HG03457 (cell line): ENCODE results near the gene TAGLN3.

Experiments used
- ATAC-seq: cut with Tn5 transposase; IDR thresholded peaks from one replicate; pipeline ENCODE4 v1.9.1; 2021; ENCODE audit warnings: moderate number of reproducible peaks; ENCODE audit not compliant: unreplicated experiment

TAGLN3 gene

DNA sequence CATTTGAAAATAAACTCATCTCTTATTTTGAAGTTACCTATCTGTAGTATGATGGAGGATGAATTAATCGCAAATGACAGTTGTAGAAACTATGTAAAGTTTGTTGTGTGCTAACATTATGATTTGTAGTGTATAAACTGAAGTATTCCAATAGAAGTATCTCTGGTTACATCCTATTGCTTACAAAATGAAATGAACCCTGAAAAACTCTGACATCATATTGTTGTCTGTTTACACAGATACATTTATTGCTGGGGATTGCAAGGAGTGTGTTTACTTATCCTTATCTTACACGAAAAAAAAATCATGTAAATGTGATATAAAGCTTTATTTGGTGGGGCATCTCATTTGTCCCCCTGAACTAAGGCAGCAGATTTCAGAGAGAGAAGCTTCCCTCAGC lies 22.5 kb upstream of the TAGLN3 start:
- ATAC-seq, result no peak

- peak; percentile 94 for ATAC-seq
These were observed 19.9 kb upstream of the TAGLN3 start, which contains the start of gene ABHD10 for GRCh38 chr3:111978583-111979433. Gene ABHD10 (plus strand): TSS chr3:111979026. CDS start chr3:111979062, 36 bp downstream.

- ATAC-seq, result peak; percentile 26
These were observed 19.2 kb upstream of the TAGLN3 start for GRCh38 chr3:111979434-111980038.

- ATAC-seq, result no peak
These were observed 17.8 kb upstream of the TAGLN3 start for GRCh38 chr3:111980716-111981456.

DNA sequence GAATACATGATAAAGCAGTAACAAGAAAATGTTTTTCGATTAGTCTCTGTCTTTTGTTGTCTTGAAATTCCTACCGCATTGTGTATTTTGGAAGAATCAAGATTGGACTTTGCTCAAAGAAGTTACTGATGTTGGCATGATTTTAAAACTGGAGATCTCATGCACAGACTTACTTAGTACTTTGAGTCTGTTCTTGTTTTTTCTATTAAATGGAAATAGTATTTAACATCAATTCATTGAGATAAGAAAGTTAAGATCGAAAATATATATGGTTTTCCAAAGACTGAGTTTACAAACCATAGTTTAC lies 17.3 kb upstream of the TAGLN3 start:
- ATAC-seq, result no peak

GRCh38 chr3:111984636-111985298 lies 14.0 kb upstream of the TAGLN3 start:
- no peak for ATAC-seq

- no peak for ATAC-seq
These were observed 11.9 kb upstream of the TAGLN3 start for GRCh38 chr3:111986800-111987199.

- ATAC-seq, result peak; percentile 88
These were observed 9.6 kb upstream of the TAGLN3 start for GRCh38 chr3:111989061-111989678.

- ATAC-seq, result no peak
These were observed 5.7 kb upstream of the TAGLN3 start for GRCh38 chr3:111993038-111993437.

GRCh38 chr3:111999484-112000324 lies 982 bp downstream of the TAGLN3 start:
- ATAC-seq, result no peak

DNA sequence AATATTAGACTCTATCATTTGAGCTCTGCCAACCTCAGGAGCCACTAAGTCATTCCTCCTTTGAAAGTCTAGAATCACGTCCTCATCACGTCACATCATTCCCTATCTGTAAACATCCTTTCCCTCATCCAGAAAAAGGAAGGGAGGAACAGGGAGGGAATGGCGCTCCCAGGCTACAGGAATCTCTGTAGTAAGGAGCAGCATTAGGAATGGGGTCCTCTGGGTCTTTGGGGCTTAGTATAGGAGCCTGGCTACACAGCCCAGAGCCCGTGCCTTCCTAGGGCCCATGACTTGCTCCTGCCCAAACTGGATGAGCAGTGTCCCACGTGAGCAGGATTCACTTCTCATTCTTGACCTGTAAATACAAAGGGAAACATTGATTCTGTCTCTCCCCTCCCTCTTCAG lies 1.6 kb downstream of the TAGLN3 start:
- ATAC-seq, result no peak

DNA sequence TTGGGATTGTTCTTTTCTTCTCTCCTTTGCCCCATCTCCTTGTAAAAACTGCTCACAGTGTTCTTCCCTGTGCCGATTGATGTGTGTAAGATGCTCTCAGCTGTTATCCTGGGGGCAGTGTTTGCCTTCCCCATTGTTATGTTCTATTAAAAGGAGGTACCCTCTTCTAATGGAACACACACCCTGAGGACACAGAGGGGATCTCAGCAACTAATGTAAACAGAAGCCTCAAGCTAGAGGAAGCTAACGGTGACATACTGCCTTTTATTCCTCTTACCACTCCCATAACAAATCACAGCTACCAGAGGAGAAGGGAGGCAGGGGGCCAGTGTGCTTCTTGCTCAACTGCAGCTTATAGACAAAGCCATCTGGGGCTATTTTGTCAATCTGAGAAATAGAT lies 2.2 kb downstream of the TAGLN3 start:
- no peak for ATAC-seq

DNA sequence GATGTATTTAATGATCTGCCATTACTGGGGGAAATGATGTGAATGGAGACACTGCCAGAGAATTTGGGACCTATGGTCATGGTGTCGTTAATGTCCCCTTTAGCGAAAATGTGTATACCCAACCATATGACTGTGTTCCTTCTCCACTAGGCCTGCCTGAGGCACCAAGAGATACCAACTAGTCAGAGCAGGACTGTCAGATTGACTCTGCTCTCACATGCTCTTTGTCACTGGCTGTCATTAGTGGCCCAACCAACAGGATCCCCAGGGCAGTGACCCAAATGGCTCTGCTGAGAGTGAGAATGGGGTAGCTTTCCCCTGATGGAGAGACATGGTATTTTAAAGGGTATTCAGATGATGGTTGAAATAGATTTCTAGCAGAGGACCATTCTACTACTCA lies 2.8 kb downstream of the TAGLN3 start:
- ATAC-seq, result no peak

DNA sequence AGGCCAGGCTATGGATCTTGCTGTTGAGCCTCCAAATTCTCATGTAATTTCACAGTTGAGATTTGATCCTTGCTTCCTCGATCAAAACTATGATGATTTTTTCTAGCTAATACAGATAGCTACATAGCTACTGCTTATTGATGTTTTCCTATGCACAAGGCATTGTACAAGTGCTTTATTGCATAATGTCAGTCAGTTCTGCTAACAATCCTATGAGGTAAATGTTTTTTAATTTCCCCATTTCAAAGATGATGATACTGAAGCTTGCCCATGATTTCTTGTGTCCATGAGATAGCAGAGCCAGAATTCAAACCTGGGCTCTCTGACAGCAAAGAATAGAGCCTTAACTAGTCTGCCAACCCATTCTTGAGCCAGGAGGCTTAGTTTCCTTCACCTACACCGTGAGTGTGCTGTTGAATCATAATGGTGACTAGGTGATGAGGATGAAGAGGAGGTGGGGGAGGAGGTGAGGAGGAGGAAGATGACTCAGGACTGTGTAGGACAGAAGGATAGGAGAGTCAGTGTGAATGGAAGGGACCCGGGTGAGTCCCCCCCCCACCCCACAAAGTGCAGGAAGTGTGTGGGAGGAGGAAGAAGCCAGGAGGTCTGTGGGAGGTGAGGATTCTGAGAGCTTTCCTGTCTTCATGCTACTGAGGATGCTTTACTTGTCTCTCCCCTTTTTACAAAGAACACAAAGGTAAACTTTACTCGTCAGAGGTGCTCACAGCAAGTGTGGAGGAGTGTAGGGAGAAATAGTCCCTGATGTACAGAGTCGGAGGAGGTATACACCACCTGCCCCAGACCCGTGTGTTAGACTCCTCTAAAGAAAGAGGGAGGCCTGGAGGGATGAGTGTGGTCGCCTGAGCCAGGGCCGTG lies 3.6 kb downstream of the TAGLN3 start:
- no peak for ATAC-seq

DNA sequence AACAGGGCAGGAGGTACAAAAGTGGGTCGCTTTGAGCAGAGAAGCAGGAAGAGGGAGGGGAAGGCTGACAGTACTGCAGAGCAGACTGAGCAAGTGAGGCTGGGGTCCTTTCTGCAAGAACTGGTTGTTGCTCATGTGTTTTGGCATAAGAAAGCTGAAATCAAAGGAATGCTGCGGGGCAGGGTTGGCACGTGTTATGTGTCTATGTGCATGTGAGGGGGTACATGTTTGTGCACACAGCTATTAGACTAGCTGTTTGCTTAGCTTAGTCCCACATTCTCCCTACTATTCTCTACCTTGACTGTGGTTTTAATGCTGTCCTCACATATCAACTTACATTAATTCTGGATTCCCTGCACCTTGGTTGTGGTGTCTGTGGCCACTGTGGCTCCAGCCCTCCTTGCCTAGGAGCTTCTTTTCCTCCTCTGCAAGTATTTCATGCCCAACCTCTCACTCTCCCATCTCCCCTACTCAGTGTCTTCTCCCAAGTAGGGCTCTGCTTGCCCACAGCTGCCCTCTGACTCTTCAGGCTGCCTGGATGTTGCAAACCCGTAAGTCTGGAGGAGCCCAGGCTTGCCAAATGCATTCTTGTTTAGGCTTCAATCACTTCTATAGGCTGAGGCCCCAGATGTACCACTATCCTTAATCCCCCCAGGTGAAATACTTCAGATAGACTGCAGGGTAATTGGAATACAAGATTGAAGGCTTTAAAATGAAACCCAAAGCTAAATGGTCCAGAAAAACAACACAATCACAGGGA lies 4.8 kb downstream of the TAGLN3 start:
- no peak for ATAC-seq

GRCh38 chr3:112004187-112004586 lies 5.5 kb downstream of the TAGLN3 start:
- ATAC-seq, result no peak

- ATAC-seq, result no peak
These were observed 5.9 kb downstream of the TAGLN3 start for GRCh38 chr3:112004669-112005068.

DNA sequence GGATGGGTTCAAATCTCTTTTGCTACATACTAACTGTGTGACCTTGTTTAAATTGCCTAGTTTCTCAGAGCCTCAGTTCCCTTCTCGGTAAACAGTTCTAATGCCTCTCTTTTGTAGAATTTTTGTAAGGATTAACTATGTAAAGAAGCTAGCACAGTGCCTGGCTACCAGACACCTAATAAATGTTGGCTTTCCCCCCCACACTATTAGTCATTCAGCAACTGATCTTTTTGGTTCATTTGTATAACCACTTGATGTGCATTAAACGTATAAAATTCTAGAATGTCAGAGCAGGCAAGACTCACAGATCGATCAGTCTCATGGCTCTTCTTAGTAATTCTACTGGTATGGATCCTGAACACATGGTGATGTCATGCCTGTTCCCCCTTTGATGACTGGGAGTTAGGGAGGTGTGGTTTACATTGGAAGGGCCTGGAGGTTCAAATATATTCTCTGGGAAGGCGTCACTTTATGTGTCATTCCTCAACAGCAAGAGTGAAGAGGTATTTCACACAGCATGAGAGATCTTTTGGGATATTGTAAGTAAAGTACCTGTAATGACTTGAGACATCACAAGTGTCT lies 6.5 kb downstream of the TAGLN3 start:
- ATAC-seq, result no peak
